Measurements from ENCODE around the gene ABL1.

DNA sequence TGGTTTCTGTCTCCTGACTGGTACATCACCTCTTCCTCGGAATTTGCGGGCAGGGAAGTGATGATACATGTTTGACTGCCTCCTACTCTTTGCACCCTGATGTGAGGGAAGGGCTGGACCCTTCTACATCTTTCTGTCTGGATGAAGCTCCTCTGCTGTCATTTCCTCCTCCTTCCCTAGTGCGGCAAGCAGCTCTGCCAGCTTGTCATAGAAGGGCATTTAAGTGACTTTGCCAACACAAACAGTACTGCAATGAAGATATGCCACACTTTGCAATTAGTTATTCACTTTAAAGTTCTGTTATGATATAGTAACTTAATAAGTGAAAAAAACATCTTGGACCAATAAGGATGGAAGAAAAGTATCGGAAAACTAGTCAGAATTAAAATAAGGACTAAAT is 48.5 kb upstream of the ABL1 start:
- TF ChIP-seq TARDBP (IDR thresholded peaks at IDR 0.05) (no peak), FOXM1 (IDR thresholded peaks at IDR 0.05; ENCODE audit: borderline replicate concordance) (no peak), SP1 (IDR thresholded peaks at IDR 0.05) (no peak), ELF4 (IDR thresholded peaks at IDR 0.05) (no peak), FOXK2 (IDR thresholded peaks at IDR 0.05) (no peak), HDGF (IDR thresholded peaks at IDR 0.05; ENCODE audit: borderline replicate concordance) (no peak), BHLHE40 (IDR thresholded peaks at IDR 0.05; ENCODE audit: borderline replicate concordance) (no peak), ZNF384 (IDR thresholded peaks at IDR 0.05) (no peak)
- TF ChIP-seq, protein P1, sequence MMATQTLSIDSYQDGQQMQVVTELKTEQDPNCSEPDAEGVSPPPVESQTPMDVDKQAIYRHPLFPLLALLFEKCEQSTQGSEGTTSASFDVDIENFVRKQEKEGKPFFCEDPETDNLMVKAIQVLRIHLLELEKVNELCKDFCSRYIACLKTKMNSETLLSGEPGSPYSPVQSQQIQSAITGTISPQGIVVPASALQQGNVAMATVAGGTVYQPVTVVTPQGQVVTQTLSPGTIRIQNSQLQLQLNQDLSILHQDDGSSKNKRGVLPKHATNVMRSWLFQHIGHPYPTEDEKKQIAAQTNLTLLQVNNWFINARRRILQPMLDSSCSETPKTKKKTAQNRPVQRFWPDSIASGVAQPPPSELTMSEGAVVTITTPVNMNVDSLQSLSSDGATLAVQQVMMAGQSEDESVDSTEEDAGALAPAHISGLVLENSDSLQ (IDR thresholded peaks at IDR 0.05) = no peak
